GM21528 (cell line): Measurements from ENCODE around the gene TMEM245.

ENCODE experiments used
- ATAC-seq: cut with Tn5 transposase; IDR thresholded peaks from one replicate; pipeline ENCODE4 v1.9.1; 2021; ENCODE audit warnings: mild to moderate bottlenecking, moderate library complexity; ENCODE audit not compliant: unreplicated experiment, low FRiP score

The TMEM245 gene

DNA sequence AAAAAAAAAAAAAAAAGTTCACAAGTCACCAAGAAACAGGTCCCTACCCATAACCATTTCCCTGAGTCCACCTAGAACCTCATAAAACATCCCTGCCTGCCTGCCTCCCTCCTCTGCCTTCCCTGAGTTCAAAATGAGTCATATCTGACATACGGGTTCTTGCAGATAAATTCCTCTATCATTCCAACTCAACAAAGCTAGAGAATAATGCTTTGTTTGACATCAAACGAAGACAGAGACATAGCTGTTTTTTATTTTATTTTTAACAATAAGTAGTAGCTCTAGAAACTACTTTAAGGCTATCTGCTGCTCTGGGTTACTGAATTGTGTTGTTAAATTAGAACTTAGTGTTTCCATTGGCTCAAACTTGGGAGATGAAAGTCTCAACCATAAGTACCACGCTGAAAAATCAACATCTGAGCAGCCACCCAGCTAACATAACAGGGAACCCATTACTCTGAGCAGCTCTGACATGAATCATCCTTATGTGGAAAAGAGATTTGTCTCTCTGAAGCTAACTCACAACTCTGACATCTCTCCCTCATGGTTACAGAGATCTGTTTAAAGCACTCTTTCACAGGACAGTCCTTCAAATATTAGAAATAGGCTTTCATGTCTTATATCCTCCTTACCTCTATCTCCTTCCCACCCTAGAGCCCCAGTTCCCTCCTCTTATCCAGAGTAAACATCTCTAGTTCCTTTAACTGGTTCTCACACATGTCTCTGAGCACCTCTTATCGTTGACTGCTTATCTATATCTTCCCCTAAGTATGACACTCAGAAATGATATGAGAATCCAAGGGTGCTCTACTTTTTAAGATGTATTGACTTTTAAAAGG lies 12.1 kb downstream of the TMEM245 start:
- no peak for ATAC-seq

DNA sequence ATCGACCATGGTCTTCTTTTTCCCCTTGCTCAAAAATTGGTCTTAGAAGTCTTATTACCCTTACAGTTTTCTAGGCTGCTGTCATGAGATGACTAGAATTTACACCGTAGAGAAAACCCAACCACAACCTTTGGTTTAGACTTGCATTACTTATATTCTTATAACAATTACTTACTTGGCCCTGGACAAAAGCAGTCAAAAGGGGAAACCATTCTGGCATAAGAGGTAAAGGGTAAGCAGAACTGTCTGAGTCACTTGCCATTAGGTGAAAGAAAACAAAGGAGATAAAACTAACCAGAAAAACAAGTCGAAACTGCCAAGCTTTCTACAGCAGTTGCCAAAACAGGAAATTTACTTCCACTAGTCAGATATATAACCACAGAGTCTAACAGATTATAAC lies 17.9 kb downstream of the TMEM245 start:
- ATAC-seq = peak; percentile 63

DNA sequence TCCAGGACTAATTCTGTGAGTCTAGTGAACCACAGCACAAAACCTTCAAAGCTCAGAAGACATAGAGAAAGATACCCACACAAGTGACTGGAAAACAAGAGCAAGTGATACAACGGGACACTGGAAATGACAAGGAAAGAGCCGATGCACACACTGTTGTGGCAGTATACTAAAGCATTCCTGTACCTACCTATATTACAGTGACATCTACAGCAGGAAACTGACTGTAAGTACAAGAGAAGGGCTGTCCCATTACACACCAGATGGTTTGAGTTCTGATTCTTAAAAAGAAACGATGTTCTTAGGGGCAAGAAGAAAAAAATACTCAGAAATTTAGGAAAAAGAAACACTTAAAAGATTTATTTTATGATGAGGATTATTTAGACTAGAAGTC lies 18.5 kb downstream of the TMEM245 start:
- ATAC-seq = no peak

DNA sequence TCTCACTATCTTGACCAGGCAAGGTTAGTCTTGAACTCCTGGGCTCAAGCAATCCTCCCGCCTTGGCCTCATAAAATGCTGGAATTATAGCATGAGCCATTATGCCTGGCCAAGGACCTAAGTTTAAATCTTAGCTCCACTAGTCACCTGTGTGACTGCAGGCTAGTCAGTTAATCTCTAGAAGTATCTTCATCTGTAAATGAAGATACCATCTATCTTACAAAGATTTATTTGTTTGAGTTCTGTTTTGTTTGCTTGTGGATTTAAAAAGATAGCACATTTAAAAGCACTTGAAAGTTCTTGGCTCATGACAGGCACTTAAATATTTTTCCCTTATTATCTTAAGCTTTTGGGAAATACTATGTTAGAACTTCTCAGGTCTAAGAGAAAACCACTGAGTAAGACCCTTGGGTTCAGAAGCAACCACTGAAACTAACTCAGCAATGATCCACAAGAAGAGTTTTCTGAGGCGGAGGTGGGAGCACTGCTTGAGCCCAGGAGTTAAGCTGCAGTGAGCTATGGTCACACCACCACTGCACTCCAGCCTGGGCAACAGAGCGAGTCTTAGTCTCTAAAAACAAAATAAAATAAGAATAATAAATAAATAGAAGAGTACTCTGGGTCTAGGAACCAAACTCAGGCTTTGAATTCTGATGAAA lies 19.1 kb downstream of the TMEM245 start:
- ATAC-seq = no peak

DNA sequence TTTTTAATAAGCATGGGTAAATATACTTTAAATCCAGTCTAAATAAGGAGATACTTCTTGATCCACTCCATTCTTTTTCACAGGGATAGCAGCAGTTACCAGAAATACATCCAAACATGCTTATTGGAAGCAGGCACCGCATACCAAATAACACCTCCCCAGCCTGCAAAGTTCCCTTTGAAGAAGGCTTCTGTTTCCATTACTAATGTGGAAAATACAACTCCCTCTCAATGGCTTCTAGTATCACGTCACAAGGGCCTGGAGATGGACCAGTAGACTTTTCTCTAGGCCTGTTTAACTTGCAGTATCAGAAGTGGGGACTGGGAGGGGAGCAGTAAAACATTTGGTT lies 20.8 kb downstream of the TMEM245 start:
- no peak for ATAC-seq

DNA sequence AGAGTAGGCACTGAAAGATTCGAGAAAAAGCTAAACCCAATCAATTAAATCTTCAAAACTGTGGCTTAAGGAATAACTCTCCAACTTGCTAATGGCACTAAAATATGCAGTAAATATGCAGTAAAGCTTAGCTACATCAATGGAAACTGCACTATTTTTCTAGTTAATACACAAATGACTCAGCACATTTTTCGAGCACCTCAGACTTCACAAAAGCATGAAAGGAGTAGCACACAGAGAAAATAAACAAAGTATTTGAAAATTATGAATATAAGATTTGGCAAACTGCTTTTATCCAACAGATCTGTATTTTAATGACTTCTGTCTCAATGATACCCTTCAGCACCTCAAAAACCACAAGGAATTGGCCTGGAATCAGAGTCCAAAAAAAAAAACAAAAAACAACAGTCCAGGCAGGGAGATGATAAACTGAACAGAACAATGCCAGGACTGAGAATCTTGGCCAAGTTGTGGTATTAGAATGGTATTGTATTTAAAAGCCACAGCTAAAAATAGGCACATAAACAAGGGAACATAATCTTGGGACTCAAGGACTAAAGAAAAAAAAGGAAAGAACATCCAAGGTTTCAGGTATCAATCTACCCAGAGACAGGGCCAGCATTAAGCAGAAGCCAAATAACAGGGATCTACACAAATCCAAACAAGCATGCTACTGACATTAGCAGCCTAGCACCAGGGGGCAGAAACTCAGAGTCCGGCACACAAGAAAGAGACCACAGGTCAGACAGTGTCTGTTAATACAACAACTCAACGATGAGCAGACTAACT lies 21.4 kb downstream of the TMEM245 start:
- no peak for ATAC-seq

DNA sequence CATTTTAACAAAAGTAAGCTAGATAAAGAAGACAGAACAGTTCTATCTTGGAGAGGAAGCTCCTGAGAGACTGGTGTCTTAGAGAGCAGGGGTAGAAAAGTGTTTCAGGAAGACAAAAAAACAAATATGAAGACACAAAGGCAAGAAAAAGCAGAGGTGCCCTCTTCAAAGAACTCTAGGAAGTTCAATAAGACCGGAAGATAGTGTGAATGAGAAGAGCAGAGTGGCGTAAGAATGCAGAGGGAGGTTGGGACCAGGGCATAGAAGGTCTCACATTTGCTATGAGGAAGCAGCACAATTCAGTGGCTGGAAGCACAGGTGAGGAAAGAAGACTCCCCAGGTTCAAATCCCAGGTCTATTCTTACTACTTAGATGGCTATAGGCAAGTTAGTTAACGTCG lies 22.6 kb downstream of the TMEM245 start:
- no peak for ATAC-seq

DNA sequence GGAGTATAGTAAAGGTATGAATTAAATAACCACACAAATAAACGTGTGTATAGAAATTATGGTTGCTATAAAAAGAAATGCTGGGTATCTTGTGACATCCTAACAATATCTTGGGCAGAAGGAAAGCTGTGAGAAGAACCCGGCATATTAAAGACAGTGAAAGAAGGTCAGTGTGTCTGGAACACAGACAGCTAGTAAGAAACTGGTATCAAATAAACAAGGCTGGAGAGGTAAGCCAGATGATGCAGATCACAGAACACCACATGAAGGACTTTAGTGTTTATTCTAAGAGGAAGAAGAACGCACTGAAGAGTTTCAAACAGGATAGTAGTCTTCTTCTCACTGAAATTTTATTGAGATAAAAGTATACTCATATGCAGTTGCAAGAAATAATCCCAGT lies 24.4 kb downstream of the TMEM245 start:
- no peak for ATAC-seq

DNA sequence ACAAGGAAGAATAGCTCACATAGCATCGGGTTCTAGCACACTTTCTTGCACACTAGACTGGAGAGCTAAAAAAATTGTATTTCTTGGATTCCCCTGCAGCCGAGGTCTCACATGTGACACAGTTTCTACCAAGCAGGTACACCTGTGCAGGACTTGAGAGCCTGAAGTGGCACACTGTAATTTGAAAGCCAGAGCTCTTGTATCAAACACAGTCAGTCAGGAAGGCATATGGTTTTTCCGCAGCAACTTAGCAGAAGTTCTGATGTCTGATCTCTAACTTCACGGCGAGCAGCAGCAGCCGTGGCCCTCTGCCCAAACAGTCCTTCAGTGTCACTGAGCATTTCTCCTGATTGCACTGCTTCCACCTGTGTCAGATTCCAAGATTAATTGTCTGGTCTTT lies 25.5 kb downstream of the TMEM245 start:
- ATAC-seq = no peak

DNA sequence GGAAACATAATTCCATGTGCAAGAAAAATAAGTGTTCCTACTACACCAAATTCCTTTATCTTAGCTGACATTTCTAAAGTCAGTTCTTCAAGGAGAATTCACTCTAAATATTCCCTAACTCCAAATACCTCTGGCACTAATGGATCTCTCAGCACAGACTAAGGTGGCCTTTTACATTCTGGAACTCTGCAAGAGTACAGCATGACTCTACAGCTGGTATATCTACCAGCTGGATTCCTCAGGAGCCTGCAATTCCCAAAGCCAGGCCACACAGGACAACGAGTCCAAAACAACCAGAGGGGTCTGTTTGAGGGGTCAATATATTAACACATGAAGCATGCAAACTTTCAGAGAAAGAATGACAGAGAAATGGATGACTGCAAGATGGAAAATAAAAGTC lies 27.2 kb downstream of the TMEM245 start:
- no peak for ATAC-seq

DNA sequence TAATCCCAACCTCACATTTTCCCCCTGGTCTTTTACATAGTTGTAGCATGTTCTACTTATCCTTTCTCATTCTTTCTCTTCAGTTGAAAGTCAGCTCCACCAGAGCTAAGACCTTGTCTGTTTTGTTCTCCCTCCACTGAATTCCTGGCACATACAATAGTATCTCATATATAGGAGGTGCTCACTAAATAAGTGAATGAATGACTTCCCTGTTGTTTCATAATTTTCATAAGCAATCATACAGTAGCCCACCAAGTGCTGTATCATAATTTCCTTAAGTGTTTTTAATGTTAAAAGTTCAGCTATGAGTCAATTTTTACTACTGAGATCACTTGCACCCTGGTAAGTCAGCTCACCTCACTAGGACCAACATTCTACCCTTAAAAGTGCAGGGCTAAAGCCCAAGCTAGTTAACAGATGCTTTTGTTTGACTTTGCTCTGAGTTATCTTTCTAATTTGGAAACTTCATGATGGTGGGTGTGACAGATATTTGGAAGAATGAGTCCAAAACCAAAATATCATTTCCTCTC lies 27.6 kb downstream of the TMEM245 start:
- ATAC-seq = no peak

DNA sequence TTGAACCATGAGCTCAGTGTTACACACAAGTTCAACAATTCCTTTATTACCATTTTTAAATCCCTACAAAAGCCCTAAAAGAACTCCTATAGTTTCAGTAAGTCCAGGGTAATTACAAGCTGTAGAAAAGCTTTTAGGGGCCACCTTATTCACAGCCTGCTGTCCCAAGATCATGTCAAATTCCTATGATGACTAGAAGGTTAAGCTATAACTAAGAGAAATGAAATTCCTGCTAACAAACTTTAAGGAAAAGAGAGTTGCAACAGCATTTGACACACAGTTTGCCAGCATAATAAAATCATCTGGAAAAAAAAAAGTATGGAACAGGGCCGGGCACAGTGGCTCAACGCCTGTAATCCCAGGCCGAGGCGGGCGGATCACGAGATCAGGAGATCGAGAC lies 31.5 kb downstream of the TMEM245 start:
- no peak for ATAC-seq

DNA sequence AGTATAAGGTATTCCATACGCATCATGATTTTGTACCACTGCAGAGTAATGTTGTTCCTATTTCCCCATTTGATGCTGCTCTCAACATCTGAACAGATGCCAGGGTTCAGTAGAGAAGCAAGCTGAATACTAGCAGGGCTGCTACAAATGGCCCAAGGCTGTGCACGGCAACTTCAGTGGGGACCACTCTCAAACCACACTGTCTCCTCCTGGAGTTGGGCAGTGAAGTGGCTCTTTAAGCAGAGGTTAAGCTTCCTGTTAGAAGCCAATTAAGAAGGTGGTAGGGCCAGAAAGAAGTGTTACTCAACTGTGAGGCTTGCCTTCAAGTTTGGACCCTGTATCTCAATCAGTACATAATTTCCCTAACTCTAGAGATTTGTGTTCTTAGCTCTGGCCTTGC lies 32.0 kb downstream of the TMEM245 start:
- no peak for ATAC-seq

DNA sequence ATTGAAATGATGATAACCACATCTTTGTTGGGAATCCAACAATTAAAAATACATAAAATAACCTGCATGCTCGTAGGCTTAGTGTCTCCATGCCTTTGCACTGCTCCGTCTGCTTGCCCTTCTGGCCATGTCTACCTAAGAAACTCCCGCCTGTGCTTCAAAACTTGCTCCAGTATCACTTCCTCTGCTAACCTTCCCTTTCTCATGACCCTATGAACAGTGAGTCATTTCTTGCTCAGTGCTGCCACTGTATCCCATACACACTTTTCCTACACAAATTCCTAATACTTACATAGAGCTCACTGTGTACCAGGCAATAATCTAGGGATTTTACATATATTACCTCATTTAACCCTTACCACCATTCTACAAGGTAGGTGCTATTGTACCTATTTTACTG lies 33.5 kb downstream of the TMEM245 start:
- peak; percentile 71 for ATAC-seq

DNA sequence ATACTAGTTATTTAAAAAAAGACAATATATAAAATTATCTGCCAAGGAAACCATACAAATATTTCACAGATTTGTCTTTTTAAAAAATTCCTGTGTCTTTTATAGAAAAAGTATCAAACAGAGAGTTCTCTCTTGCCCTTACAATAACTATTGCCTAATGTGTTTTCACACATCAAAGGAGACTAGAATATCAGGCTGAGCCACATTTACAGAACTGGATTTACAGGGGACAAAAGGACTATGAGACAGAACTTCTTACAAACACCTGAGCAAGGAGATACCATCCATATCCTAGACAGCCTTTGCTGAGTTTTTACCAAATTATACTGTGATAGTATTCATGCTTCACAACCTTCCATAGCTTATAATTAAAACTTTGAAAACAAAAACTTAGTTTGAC lies 34.2 kb downstream of the TMEM245 start:
- ATAC-seq = no peak

DNA sequence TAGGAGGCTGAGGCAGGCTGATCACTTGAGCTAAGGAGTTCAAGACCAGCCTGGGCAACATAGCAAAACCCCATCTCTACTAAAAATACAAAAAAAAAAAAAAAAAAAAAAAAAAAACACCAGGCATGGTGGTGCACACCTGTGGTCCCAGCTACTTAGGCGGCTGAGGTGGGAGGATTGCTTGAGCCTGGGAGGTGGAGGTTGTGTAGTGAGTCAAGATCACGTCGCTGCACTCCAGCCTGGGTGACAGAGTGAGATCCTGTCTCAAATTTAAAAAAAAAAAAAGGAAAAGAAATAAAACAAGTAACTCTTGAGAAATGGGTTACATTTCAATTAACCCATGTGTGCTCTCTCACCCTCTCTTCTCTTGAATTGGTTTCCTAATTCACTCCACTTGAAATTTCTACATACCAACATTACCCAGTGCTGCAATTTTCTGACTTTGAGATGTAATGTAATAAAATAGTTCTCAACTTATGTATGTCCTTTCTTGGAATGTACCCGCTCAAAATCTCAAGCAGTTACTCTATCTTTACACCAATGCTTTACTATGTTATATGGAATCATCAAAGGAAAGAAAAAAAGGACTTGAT lies 35.8 kb downstream of the TMEM245 start:
- ATAC-seq = no peak

DNA sequence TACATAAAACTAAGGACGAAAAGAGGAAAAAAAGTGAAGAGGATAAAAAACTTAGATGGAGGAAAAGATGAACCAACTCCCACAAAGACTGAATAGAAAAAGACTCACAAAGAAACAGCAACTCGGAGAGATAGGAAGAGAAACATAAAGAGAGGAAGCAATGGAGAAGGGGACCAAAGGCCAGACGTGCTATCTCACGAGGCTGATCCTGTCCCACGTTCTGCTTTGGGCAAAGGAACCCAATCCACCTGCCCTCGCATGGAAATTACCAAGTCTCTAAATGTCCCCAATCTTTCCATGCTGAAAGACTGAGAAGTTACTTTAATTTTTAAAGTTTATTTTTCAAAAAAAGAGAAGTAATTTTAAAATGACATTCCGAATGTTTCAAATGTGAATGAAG lies 36.6 kb downstream of the TMEM245 start:
- ATAC-seq = no peak

DNA sequence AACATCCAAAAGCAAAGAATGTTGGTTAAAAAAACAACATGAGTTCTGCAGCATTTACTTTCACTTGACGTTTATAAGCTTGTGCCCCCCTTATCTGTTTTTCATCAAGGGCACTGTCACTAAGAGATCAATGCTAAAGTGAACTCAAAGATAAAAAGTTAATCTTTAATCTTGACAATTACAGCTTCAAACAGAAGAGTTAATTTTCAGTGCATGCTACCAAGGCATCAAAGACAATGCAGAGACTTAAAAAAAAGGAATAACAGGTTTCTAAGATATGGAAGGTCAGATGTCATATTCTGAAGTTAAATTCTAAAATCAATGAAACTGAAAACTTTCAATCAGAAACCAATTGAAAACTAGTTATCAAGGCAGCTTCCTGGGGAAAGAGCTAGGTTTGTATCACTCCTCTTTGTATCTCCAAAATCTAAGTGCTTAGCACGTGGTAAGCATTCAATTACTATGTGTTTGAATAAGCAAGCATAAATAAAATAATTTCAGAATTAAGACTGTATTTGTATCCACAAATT lies 37.6 kb downstream of the TMEM245 start:
- ATAC-seq = no peak

DNA sequence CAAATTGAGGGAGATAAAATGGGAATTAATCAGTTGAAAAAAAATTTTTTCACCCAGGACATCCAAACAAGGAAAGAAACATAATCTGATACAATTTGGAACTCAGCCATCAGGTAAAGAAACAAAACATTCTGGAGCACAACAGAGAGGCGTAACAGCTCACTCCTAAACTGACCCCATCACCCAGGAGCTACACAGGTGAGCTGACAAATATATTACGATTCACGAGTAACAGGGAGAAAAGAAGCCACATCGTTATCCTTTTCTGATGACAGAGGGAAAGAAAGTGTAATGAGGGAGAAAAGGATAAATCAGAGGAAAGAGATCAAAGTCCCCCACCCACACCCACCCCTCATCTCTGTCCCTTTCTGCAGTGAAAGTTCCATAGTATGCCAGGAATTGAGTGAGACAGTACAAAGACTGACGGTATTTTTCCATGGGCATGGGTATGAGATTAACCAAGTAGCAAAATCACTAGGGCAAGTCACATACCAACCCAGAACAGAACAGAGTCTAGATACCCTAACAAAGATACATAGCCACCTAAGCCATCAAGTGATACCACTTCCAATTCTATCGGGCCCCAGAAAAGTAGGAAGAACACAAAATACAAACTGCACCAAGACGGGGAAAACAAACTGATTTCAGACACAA lies 45.4 kb downstream of the TMEM245 start:
- ATAC-seq = no peak

DNA sequence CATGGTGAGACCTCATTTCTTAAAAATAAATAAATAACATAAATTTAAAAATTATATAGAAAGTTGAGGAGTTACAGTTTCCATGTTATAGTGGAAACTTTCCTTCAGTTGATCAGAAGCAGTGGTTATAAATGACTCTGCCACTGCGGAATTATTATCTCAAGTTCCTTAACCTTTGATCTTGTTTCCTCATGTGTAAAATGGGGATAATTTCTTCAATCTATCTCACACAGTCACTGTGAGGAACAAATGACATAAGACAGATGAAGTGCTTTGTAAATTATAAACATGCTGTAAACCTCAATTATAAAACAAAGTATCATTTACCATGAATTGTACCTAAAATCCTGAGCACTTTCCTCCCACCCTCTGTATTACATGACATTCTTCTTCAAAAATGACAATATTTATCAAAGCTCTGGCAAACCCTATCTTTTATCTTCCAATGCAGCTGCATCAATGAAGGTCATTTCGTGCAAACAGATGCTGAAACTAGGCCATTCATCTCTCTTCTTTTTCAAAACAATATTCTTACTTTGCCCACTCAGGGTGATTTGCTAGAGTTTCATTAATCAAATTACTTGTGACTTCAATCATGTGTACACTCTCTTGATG lies 46.8 kb downstream of the TMEM245 start:
- ATAC-seq = no peak
